Pancreas (tissue), 10 donors: ENCODE measurements around the gene CAB39L. TPM values are rescaled to one million over a fixed set of nuclear protein-coding genes. Genes with fewer than 3 reads are reported as not detected.

ENCODE experiments used
- ATAC-seq, 4 donors: fragments of 200-7000 bp; cut with Tn5 transposase; one replicate each; pipeline versions ENCODE4 v1.8.0 to v1.9.1; 2020; ENCODE audit warnings: mild to moderate bottlenecking in 4 of 4, moderate library complexity in 4 of 4
- DNase-seq, 6 donors: peaks; one replicate each; pipeline ENCODE4 v3.0.0-alpha.2; 2020
- FAIRE-seq: peaks from 2 replicates; lab custom pipeline; 2012; peaks lifted over from hg19 to GRCh38; lab: Jason Lieb, UNC
- H3K27ac ChIP-seq, 4 donors: fragments of 200-600 bp; sonication (generic); 1 replicate in 3 of 4; 2 replicates in 1 of 4; pipeline versions ENCODE4 v1.5.0 to v1.8.0; 2020
- H3K27me3 ChIP-seq, 4 donors: fragments of 200-600 bp; one replicate each; pipeline ENCODE4 v1.8.0; 2021
- H3K36me3 ChIP-seq, 3 donors: fragments of 200-600 bp; sonication (generic) in 1 of 3; one replicate each; pipeline versions ENCODE4 v1.5.0 to v1.8.0; 2020 to 2021
- H3K4me1 ChIP-seq, 3 donors: fragments of 200-600 bp; one replicate each; pipeline ENCODE4 v1.8.0; 2021
- H3K4me3 ChIP-seq, 4 donors: fragments of 200-600 bp; sonication (generic) in 2 of 4; one replicate each; pipeline versions ENCODE4 v1.5.0 to v1.8.0; 2020 to 2021
- H3K9me3 ChIP-seq, 4 donors: fragments of 200-600 bp; one replicate each; pipeline ENCODE4 v1.8.0; 2021
- WGBS, 2 donors: extraction: QIAGEN DNeasy Blood & Tissue Kit; methylation state at CpG; one replicate each; pipeline ENCODE4 v1.1.7; 2013; 5-methylcytosine and 5-hydroxymethylcytosine counted together
- intact Hi-C, 3 donors: fragments of 100-400 bp; cut with DNase I; formaldehyde crosslinking; loops; one replicate each; pipeline versions ENCODE4 v1.11.1 to v1.14.2; 2022
- polyA plus RNA-seq, 2 donors: library from polyadenylated mRNA; stranded (reverse); fragments of 200-250 nt; gene quantifications; one replicate each; pipeline ENCODE4 v1.2.3, GENCODE V29; 2013
- total RNA-seq, 6 donors: library from RNA; stranded (reverse); fragmentation: NEBNext Ultra II Directional in 4 of 6; extraction: Animal tissue kit (Norgen Biotek cat#: 25700) in 4 of 6; gene quantifications; one replicate each; pipeline versions ENCODE4 v1.2.1 to v1.2.4, GENCODE V29; 2021 to 2023
- TF ChIP-seq, protein P1 (sequence below), 4 donors: fragments of 200-600 bp; sonication (generic) in 3 of 4; IDR thresholded peaks; one replicate each; pipeline versions ENCODE4 v1.5.0 to v1.8.0; 2021; ENCODE audit warnings: antibody characterized with exemption in 4 of 4
- donor health status: healthy with polysubstance abuse.
- donor health status: DM: no; HTN: no; CAD: no; lungs with moderate emphysema.
- donor health status: DM: no; HTN: no; CAD: no.
- donor health status: control.
- donor health status: control.
- donor health status: Bipolar disorder and iron deficiency.
- donor health status: DM: yes; HTN: yes; CAD: no.
- donor health status: DM: no; HTN: no; CAD: no.
- donor health status: DM: no; HTN: no; CAD: no.
- donor health status: DM: yes; HTN: yes; CAD: no.

The CAB39L gene
- total and polyA plus RNA-seq, 8 donors, result 2.7 to 8.4 (median 5.0) TPM

DNA sequence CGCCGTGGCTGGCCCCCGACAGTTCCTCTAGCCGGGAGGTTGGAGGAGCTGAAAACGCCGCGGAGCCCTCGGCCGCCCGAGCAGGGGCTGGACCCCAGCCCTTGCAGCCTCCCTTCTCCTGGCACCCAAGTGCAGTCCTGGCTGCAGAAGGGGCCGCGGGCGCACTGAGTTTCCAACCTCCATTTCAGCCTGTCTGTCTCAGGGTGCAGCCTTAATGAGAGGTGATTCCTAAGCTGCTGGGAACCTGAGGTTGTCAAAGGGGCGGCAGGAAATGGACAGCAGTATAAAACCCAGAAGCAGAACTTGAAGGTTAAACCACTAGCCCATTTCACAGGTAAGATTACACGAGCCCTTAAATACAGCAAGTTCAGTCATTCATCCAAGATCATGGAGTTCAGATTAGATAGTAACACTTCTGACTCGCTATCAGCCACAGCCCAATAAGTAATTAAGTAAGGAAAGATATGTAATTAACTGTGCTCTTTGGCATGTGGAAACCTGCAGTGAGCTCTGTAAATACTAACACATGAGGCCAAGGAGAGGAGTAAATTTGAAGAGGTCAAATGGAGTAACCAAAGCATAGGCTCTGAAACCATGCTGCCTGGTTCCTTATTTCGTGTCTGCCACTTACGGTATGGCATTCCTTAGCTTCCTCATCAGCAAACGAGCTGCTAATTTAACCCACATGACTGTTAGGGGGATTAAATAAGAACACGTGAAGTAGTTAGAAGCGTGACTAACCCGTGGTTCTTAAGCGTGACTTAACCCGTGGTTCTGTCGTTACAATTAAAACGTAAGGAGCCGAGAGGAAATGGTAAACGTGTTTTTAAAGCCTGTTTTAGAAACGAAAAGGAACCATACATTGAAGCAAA is 896 bp upstream of the CAB39L start:
- WGBS, 2 donors, result 0 to 1% methylated on average over 28 to 29 of the region's 29 CpGs
- ATAC-seq, result peak; percentile 17 to 34 (median 27)
- DNase-seq, result peak in 1 of 6 donors; percentile 43
- peaks cover 0 to 33% (median 28%) of the 10 kb centered on the region in 3 donors for H3K4me1 ChIP-seq
- TF ChIP-seq, protein P1, sequence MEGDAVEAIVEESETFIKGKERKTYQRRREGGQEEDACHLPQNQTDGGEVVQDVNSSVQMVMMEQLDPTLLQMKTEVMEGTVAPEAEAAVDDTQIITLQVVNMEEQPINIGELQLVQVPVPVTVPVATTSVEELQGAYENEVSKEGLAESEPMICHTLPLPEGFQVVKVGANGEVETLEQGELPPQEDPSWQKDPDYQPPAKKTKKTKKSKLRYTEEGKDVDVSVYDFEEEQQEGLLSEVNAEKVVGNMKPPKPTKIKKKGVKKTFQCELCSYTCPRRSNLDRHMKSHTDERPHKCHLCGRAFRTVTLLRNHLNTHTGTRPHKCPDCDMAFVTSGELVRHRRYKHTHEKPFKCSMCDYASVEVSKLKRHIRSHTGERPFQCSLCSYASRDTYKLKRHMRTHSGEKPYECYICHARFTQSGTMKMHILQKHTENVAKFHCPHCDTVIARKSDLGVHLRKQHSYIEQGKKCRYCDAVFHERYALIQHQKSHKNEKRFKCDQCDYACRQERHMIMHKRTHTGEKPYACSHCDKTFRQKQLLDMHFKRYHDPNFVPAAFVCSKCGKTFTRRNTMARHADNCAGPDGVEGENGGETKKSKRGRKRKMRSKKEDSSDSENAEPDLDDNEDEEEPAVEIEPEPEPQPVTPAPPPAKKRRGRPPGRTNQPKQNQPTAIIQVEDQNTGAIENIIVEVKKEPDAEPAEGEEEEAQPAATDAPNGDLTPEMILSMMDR (IDR thresholded peaks at IDR 0.05), result no peak
- no peaks in the 10 kb centered on the region for H3K36me3 ChIP-seq
- H3K4me3 ChIP-seq, result peak overlapping the region; percentile 54 to 89 (median 74)
- no peak for FAIRE-seq
- no peaks in the 10 kb centered on the region for H3K9me3 ChIP-seq
- H3K27me3 ChIP-seq, result no peaks in the 10 kb centered on the region
- intact Hi-C loops, result no loop called here
- peak overlapping the region; percentile 83 to 98 (median 92) for H3K27ac ChIP-seq

DNA sequence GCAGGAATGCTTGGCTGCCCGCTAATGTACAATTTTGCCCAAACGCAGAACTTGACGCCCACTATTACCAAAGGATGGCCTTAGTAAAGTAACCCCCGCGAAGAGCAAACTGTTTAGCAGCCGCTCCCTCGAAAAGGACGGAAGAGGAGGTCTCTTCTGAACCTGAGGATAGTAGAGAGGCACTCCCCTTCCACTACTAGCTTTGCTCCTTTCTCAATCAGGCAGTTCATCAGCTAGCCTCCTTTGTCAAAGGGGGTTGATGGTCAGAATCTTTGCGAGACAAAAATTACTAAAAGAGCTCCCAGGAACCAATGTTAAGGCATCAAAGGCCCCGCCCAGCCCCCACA is 534 bp downstream of the CAB39L start:
- 5 to 6% methylated on average over 10 of the region's 10 CpGs for WGBS, 2 donors
- peak in 1 of 4 donors; percentile 3 for ATAC-seq

DNA sequence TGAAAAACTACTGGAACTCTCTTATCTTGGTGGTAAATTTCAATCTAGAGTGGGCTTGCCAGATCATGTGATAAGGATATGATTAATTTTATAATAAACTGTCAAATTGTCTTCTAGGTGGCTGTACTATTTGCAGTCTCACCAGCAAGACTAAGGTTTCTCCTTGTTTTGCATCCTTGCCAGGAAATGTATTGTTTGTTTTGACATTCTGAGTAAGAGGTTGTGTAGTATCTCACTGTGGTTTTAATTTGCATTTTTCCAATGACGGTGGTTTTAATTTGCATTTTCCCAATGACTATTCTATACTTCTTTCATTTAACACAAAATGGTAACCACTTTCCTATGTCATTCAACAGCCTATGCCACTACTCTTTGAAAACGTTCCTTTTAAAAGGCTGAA is 2.0 kb downstream of the CAB39L start:
- Histone ChIP-seq H3K36me3 (no peaks in the 10 kb centered on the region), H3K9me3 (no peaks in the 10 kb centered on the region), H3K4me1 (peaks cover 0 to 13% (median 12%) of the 10 kb centered on the region in 3 donors), H3K27me3 (no peaks in the 10 kb centered on the region), H3K27ac (no peak overlapping the region), H3K4me3 (no peak overlapping the region)
- intact Hi-C loops, result no loop called here
- FAIRE-seq (no peak), DNase-seq (no peak), ATAC-seq (no peak)
- TF ChIP-seq, protein P1 (IDR thresholded peaks at IDR 0.05), result no peak
- 65 to 79% methylated on average over 2 of the region's 2 CpGs for WGBS, 2 donors

More for the DNA sequence above, 534 bp downstream of the CAB39L start:
- H3K27me3 ChIP-seq, result no peaks in the 10 kb centered on the region
- H3K9me3 ChIP-seq, result no peaks in the 10 kb centered on the region
- H3K4me1 ChIP-seq, result peaks cover 0 to 27% (median 22%) of the 10 kb centered on the region in 3 donors
- DNase-seq (no peak), FAIRE-seq (no peak)
- peak overlapping the region; percentile 22 to 83 (median 50) for H3K4me3 ChIP-seq
- TF ChIP-seq, protein P1 (IDR thresholded peaks at IDR 0.05), result no peak
- H3K27ac ChIP-seq, result peak overlapping the region; percentile 72 to 98 (median 86)
- H3K36me3 ChIP-seq, result no peaks in the 10 kb centered on the region
- intact Hi-C loops, result no loop called here

DNA sequence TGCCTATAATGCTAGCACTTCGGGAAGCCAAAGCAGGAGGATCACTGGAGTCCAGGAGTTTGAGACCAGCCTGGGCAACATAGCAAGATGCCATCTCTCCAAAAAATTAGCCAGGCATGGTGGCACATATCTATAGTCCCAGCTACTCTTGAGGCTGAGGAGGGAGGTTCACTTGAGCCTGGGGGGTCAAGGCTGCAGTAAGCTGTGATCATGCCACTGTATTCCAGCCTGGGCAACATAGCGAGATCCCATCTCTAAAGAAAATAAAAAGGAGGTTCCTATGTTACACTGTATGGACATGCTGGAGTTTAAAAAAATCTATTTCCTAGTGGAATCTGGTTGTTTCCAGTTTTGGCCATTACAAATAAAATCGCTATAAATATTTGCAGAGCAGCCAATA is 2.6 kb downstream of the CAB39L start:
- peaks cover 0 to 11% (median 8%) of the 10 kb centered on the region in 3 donors for H3K4me1 ChIP-seq
- DNase-seq, result no peak
- WGBS, 2 donors, result 92 to 97% methylated on average over 3 of the region's 3 CpGs
- H3K4me3 ChIP-seq, result no peak overlapping the region
- H3K36me3 ChIP-seq, result no peaks in the 10 kb centered on the region
- intact Hi-C loops, result no loop called here
- no peak overlapping the region for H3K27ac ChIP-seq
- TF ChIP-seq, protein P1 (IDR thresholded peaks at IDR 0.05), result no peak
- FAIRE-seq, result no peak
- no peaks in the 10 kb centered on the region for H3K9me3 ChIP-seq
- no peaks in the 10 kb centered on the region for H3K27me3 ChIP-seq
- no peak for ATAC-seq

DNA sequence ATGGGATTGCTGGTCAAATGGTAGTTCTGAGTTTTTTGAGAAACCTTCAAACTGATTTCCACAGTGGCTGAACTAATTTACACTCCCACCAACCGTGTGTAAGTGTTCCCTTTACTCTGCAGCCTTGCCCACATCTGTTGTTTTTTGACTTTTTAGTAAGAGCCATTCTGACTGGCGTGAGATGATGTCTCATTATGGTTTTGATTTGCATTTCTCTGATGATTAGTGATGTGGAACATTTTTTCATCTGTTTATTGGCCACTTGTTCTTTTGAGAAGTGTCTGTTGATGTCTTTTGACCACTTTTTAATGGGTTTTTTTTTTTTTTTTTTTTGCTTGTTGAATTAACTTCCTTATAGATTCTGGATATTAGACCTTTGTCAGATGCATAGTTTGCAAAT is 4.3 kb downstream of the CAB39L start:
- TF ChIP-seq, protein P1 (IDR thresholded peaks at IDR 0.05), result no peak
- H3K9me3 ChIP-seq, result no peaks in the 10 kb centered on the region
- WGBS, 2 donors, result 69 to 82% methylated on average over 2 of the region's 2 CpGs
- peaks cover 0 to 4% (median 0%) of the 10 kb centered on the region in 3 donors for H3K4me1 ChIP-seq
- H3K36me3 ChIP-seq, result no peaks in the 10 kb centered on the region
- H3K4me3 ChIP-seq, result no peak overlapping the region
- no peak overlapping the region for H3K27ac ChIP-seq
- ATAC-seq, result no peak
- no peaks in the 10 kb centered on the region for H3K27me3 ChIP-seq
- DNase-seq, result no peak
- intact Hi-C loops, result loop anchor here in 1 of 3 donors (5.0 kb wide), 1 partner anchor 137 kb away; no protein-coding TSS in a partner anchor
- no peak for FAIRE-seq
